GM19452 (cell line): Measurements from ENCODE around the gene RSPH4A.
"Not testable (repeated sequence)": the region's sequence is repeated elsewhere in the genome, so short reads cannot be mapped to it uniquely, and the experiment has no call there.

Source experiments
- ATAC-seq: cut with Tn5 transposase; IDR thresholded peaks from one replicate; pipeline ENCODE4 v1.9.1; 2021; ENCODE audit not compliant: unreplicated experiment

RSPH4A gene

GRCh38 chr6:116624036-116624805 lies 7.9 kb downstream of the RSPH4A start:
- ATAC-seq, result no peak

- ATAC-seq, result no peak
Observed at GRCh38 chr6:116625872-116626271, 9.6 kb downstream of the RSPH4A start.

GRCh38 chr6:116629563-116629981 lies 13.3 kb downstream of the RSPH4A start:
- ATAC-seq, result no peak

- peak; percentile 51 for ATAC-seq
Observed at GRCh38 chr6:116631379-116631990, 15.2 kb downstream of the RSPH4A start.

GRCh38 chr6:116633685-116634084 lies 17.4 kb downstream of the RSPH4A start:
- ATAC-seq, result no peak

GRCh38 chr6:116648156-116648555 lies 31.9 kb downstream of the RSPH4A start:
- no peak for ATAC-seq

- ATAC-seq, result no peak
Observed at GRCh38 chr6:116649129-116649528, 32.9 kb downstream of the RSPH4A start.

- ATAC-seq, result no peak
Observed at GRCh38 chr6:116651916-116652315, 35.6 kb downstream of the RSPH4A start.

GRCh38 chr6:116661594-116661993 lies 45.3 kb downstream of the RSPH4A start:
- no peak for ATAC-seq

GRCh38 chr6:116662202-116662601 lies 45.9 kb downstream of the RSPH4A start:
- ATAC-seq, result no peak

GRCh38 chr6:116663308-116663707 lies 47.0 kb downstream of the RSPH4A start:
- no peak for ATAC-seq

- ATAC-seq, result not testable (repeated sequence)
Observed at GRCh38 chr6:116664169-116664568, 47.9 kb downstream of the RSPH4A start.

GRCh38 chr6:116665464-116665863 lies 49.2 kb downstream of the RSPH4A start:
- ATAC-seq, result no peak

GRCh38 chr6:116666869-116667268 lies 50.6 kb downstream of the RSPH4A start:
- peak; percentile 36 for ATAC-seq

GRCh38 chr6:116667623-116668022 lies 51.3 kb downstream of the RSPH4A start:
- no peak for ATAC-seq

GRCh38 chr6:116672306-116672705 lies 56.0 kb downstream of the RSPH4A start:
- ATAC-seq, result no peak

- ATAC-seq, result no peak
Observed at GRCh38 chr6:116676021-116676420, 59.7 kb downstream of the RSPH4A start.

- ATAC-seq, result peak; percentile 88
Observed at GRCh38 chr6:116680880-116681672, 64.8 kb downstream of the RSPH4A start, which contains the start of gene KPNA5. TSS of gene KPNA5 (plus strand) at chr6:116681211. CDS start at chr6:116681335, 124 bp downstream.

- ATAC-seq, result peak; percentile 39
Observed at GRCh38 chr6:116682334-116682712, 66.0 kb downstream of the RSPH4A start.
